Panc1 (cell line): ENCODE results near the gene CSKMT. TPM values are rescaled to one million over a fixed set of nuclear protein-coding genes. Genes with fewer than 3 reads are reported as not detected.

Source experiments
- ATAC-seq: fragments of 200-7000 bp; cut with Tn5 transposase; 2 replicates; pipeline ENCODE4 v1.9.1; 2020; ENCODE audit warnings: mild to moderate bottlenecking, moderate library complexity
- BruUV-seq: library from RNA; stranded (reverse); fragments of 400-500 nt; replicated peaks from 2 replicates; lab custom pipeline; 2021; lab: Mats Ljungman, UMichigan
- CTCF ChIA-PET: fragments of 300-600 bp; sonication (Branson Sonifier 250); formaldehyde crosslinking; loops from one replicate; lab custom pipeline; 2022; ENCODE audit warnings: antibody characterized with exemption; lab: Charles Lee
- POLR2A ChIA-PET: fragments of 300-600 bp; sonication (Branson Sonifier 250); formaldehyde crosslinking; loops from one replicate; lab custom pipeline; 2022; ENCODE audit warnings: antibody characterized with exemption; lab: Charles Lee
- DNase-seq: peaks from one replicate; pipeline ENCODE4 v3.0.0-alpha.2; 2010; ENCODE audit warnings: low read depth, low spot score
- H3K27ac ChIP-seq: 2 replicates; pipeline ENCODE4 v1.5.1; 2011; ENCODE audit warnings: mild to moderate bottlenecking, low read length, inconsistent platforms
- H3K27me3 ChIP-seq: fragments of 200-500 bp; sonication (Bioruptor generic); 2 replicates; pipeline ENCODE4 v1.6.0; 2014; ENCODE audit warnings: low read length, inconsistent platforms; ENCODE audit not compliant: control insufficient read depth, insufficient read depth
- H3K36me3 ChIP-seq: fragments of 200-500 bp; sonication (Bioruptor generic); 2 replicates; pipeline ENCODE4 v1.5.1; 2014; ENCODE audit warnings: inconsistent platforms, mild to moderate bottlenecking, low read length, moderate library complexity; ENCODE audit not compliant: control insufficient read depth, insufficient read depth
- H3K4me1 ChIP-seq: 2 replicates; pipeline ENCODE4 v1.5.1; 2011; ENCODE audit warnings: inconsistent platforms, mild to moderate bottlenecking, low read length, moderate library complexity; ENCODE audit not compliant: control insufficient read depth, insufficient read depth
- H3K4me3 ChIP-seq, 2 experiments: 2 replicates each; pipeline ENCODE4 v1.5.1; 2011 to 2012; ENCODE audit warnings: low read depth in 2 of 2, low read length in 2 of 2, mild to moderate bottlenecking in 2 of 2, inconsistent platforms in 1 of 2, moderate library complexity in 1 of 2
- H3K9me3 ChIP-seq: fragments of 200-500 bp; sonication (Bioruptor generic); 2 replicates; pipeline ENCODE4 v1.5.1; 2014; ENCODE audit warnings: low read depth, mild to moderate bottlenecking, inconsistent platforms, low read length, moderate library complexity; ENCODE audit not compliant: control insufficient read depth, insufficient read depth
- POLR2AphosphoS5 ChIP-seq: IDR thresholded peaks from 2 replicates; pipeline ENCODE4 v1.6.1; 2012; ENCODE audit warnings: mild to moderate bottlenecking, low read depth, low read length, moderate library complexity
- SIN3A ChIP-seq: IDR thresholded peaks from 2 replicates; pipeline ENCODE4 v1.6.1; 2012; ENCODE audit warnings: low read depth, mild to moderate bottlenecking, low read length, moderate library complexity, borderline replicate concordance; ENCODE audit not compliant: insufficient read depth
- TCF7L2 ChIP-seq: IDR thresholded peaks from 2 replicates; pipeline ENCODE4 v1.6.1; 2011; ENCODE audit warnings: mild to moderate bottlenecking, low read depth, low read length, inconsistent platforms
- in situ Hi-C: cut with HindIII; loops from 2 replicates; pipeline ENCODE4 v1.10.0; 2016; ENCODE audit warnings: low sequenced_read_pairs, low pct_unique_long_range_greater_than_20kb
- intact Hi-C: fragments of 100-400 bp; cut with micrococcal nuclease; formaldehyde crosslinking; loops from one replicate; pipeline ENCODE4 v1.10.0; 2022; ENCODE audit not compliant: unreplicated experiment
- total RNA-seq: library from RNA; stranded (reverse); gene quantifications from one replicate; pipeline ENCODE4 v1.2.1, GENCODE V29; 2021; ENCODE audit not compliant: unreplicated experiment
- TF ChIP-seq, protein P1 (sequence below): fragments of 450-650 bp; IDR thresholded peaks from 2 replicates; pipeline ENCODE4 v1.5.1; 2017; ENCODE audit warnings: mild to moderate bottlenecking
- TF ChIP-seq, protein P2 (sequence below), 2 experiments: IDR thresholded peaks; 2 replicates each; pipeline ENCODE4 v1.6.1; 2011 to 2012; ENCODE audit warnings: low read depth in 2 of 2, control low read depth in 1 of 2, low read length in 1 of 2, mild to moderate bottlenecking in 1 of 2, moderate library complexity in 1 of 2; ENCODE audit not compliant: insufficient read depth in 1 of 2

CSKMT gene
- total RNA-seq, 1 experiment from 2014 or later = 36.9 TPM

DNA sequence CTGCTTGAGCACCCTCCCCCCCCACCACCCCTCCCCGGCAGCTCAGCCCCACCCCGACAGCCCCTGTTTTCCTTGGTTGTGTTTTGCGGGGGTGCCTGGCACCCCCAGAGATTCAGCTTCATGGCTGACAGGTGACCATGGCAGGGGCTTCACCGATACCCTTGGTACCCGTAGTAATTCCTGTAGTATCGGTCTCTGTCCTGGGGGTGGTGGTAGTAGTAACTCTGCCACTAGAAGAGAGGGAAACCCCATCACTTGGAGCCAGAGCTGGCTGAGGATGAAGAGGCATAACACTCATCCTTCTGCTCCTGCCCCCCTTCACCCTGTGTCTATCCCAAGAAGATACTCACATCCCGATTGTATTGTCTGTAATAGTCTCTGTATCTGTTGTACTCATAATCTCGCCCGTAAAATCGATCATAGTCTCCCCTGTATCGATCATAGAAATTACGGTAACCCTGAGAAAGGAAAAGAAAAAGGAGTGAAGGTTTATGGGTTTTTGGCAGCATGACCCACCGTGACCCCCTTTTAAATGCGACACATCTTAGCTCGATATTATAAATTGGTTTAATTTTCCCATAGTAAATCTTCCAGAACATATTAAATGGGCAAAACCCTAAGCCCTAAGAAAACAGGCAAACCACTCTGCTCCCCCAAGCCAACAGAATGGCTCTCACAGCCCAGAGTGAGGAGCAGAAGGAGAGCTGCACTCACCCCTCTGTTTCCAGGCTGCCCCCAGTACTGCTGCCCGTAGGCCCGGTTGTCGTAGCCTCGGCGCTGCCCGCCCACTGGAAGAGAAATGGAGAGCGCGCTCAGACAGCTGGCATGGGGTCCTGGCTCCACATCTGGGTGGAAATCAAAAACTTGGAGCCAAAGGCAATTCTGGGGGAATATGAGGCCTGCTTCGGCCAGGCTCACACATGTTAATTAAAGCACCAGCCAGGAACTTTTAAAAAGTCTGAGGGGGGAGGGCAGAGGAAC is 50.3 kb downstream of the CSKMT start:
- ATAC-seq (no peak), DNase-seq (no peak)
- Histone ChIP-seq H3K27me3 (no peaks in the 10 kb centered on the region), H3K4me3 (no peak overlapping the region), H3K36me3 (peaks cover 37% of the 10 kb centered on the region), H3K4me1 (peaks cover 4% of the 10 kb centered on the region; the same call in 1 of the 2 replicates), H3K27ac (no peak overlapping the region), H3K9me3 (no peaks in the 10 kb centered on the region)
- no TSS peak for BruUV-seq
- in situ Hi-C loops = no loop called here
- TF ChIP-seq, protein P1, sequence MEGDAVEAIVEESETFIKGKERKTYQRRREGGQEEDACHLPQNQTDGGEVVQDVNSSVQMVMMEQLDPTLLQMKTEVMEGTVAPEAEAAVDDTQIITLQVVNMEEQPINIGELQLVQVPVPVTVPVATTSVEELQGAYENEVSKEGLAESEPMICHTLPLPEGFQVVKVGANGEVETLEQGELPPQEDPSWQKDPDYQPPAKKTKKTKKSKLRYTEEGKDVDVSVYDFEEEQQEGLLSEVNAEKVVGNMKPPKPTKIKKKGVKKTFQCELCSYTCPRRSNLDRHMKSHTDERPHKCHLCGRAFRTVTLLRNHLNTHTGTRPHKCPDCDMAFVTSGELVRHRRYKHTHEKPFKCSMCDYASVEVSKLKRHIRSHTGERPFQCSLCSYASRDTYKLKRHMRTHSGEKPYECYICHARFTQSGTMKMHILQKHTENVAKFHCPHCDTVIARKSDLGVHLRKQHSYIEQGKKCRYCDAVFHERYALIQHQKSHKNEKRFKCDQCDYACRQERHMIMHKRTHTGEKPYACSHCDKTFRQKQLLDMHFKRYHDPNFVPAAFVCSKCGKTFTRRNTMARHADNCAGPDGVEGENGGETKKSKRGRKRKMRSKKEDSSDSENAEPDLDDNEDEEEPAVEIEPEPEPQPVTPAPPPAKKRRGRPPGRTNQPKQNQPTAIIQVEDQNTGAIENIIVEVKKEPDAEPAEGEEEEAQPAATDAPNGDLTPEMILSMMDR = no peak
- TF ChIP-seq SIN3A (no peak), POLR2AphosphoS5 (no peak), TCF7L2 (no peak)
- TF ChIP-seq, protein P2, sequence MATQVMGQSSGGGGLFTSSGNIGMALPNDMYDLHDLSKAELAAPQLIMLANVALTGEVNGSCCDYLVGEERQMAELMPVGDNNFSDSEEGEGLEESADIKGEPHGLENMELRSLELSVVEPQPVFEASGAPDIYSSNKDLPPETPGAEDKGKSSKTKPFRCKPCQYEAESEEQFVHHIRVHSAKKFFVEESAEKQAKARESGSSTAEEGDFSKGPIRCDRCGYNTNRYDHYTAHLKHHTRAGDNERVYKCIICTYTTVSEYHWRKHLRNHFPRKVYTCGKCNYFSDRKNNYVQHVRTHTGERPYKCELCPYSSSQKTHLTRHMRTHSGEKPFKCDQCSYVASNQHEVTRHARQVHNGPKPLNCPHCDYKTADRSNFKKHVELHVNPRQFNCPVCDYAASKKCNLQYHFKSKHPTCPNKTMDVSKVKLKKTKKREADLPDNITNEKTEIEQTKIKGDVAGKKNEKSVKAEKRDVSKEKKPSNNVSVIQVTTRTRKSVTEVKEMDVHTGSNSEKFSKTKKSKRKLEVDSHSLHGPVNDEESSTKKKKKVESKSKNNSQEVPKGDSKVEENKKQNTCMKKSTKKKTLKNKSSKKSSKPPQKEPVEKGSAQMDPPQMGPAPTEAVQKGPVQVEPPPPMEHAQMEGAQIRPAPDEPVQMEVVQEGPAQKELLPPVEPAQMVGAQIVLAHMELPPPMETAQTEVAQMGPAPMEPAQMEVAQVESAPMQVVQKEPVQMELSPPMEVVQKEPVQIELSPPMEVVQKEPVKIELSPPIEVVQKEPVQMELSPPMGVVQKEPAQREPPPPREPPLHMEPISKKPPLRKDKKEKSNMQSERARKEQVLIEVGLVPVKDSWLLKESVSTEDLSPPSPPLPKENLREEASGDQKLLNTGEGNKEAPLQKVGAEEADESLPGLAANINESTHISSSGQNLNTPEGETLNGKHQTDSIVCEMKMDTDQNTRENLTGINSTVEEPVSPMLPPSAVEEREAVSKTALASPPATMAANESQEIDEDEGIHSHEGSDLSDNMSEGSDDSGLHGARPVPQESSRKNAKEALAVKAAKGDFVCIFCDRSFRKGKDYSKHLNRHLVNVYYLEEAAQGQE (IDR thresholded peaks at IDR 0.05; ENCODE audit: insufficient read depth in 1 of 2, low read depth in 2 of 2, low read length in 1 of 2) = no peak
- intact Hi-C loops = no loop called here
- CTCF ChIA-PET = no interaction called here
- POLR2A ChIA-PET = interaction anchor here (0.6 to 0.7 kb wide), 4 partner anchors 46 to 1137 kb away, joined by 3 to 4 read pairs (median 4); no protein-coding TSS in a partner anchor

DNA sequence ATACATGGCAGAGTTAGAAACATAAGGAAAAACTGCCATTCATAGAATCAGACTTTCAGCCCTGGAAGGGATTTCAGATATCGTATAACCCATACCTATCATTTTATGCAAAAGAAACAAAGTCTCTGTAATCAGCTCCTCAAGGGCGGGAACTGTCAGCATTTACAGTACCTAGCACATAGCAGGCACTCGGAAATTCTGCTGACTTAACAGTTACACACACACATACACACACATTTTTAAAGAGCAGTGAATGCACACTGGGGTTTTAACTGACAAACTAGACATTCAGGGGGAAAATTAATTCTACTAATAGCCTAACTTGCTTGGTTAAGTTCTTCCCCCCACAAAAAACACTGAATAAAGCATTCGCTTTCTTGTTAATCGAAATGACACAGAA is 51.1 kb downstream of the CSKMT start:
- Histone ChIP-seq H3K4me3 (no peak overlapping the region), H3K27ac (no peak overlapping the region), H3K36me3 (peaks cover 41% of the 10 kb centered on the region), H3K27me3 (no peaks in the 10 kb centered on the region), H3K9me3 (no peaks in the 10 kb centered on the region), H3K4me1 (peaks cover 4% of the 10 kb centered on the region; the same call in 1 of the 2 replicates)
- in situ Hi-C loops (no loop called here), intact Hi-C loops (no loop called here)
- ChIA-PET POLR2A (interaction anchor here (0.7 kb wide), 1 partner anchor 356 kb away, joined by 3 read pairs; no protein-coding TSS in a partner anchor), CTCF (no interaction called here)
- ATAC-seq (no peak), DNase-seq (no peak)
- no peak for TF ChIP-seq TCF7L2
- no peak for TF ChIP-seq POLR2AphosphoS5
- no peak for TF ChIP-seq SIN3A
- TF ChIP-seq, protein P2 (IDR thresholded peaks at IDR 0.05; ENCODE audit: insufficient read depth in 1 of 2, low read depth in 2 of 2, low read length in 1 of 2) = no peak
- TF ChIP-seq, protein P1 = no peak
- no TSS peak for BruUV-seq
